Measurements from ENCODE around the gene LTO1. TPM values are rescaled to one million over a fixed set of nuclear protein-coding genes. Genes with fewer than 3 reads are reported as not detected.

Gene LTO1
- total and polyA plus RNA-seq, 10 of the 15 experiments (the other 5 are each of a cell fraction or from before 2014, with no cell fraction given) = 2.6 to 27.5 (median 14.4) TPM

DNA sequence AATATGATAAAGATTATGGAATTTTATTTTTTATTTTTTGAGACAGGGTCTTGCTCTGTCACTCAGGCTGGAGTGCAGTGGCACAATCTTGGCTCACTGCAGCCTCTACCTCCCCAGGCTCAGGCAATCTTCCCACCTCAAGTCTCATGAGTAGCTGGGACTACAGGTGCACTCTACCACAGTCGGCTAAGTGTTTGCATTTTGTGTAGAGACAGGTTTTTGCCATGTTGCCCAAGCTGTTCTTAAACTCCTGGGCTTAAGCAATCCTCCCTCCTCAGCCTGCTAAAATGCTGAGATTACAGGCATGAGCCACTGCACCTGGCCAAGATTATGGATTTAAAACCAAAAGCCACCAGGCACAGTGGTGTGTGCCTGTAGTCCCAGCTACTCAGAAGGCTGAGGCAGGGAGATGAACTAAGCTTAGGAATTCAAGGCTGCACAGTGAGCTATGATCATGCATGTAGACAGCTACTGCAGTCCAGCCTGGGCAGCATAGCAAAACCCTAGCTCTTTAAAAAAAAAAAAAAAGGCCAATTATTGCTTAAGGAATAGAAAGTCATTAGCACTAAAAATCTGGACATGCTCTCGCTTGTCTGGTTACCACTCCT is 54.4 kb downstream of the LTO1 start:
- intact Hi-C loops (cut with micrococcal nuclease; ENCODE audit: unreplicated experiment) (no loop called here), in situ Hi-C loops (cut with MboI) (no loop called here)
- H3K4me1 ChIP-seq (ENCODE audit: control insufficient read depth, insufficient read depth, low read length) = no peaks in the 10 kb centered on the region
- POLR2A ChIA-PET = interaction anchor here (0.7 kb wide), 1 partner anchor 386 kb away, joined by 3 read pairs; no protein-coding TSS in a partner anchor
- H3K4me3 ChIP-seq = no peak overlapping the region
- CTCF ChIA-PET = interaction anchor here (0.7 kb wide), 1 partner anchor 51 kb away, joined by 3 read pairs; no protein-coding TSS in a partner anchor
- no peaks in the 10 kb centered on the region for H3K79me2 ChIP-seq (ENCODE audit: control insufficient read depth, insufficient read depth, low read length)
- 54% methylated on average over 2 of the region's 2 CpGs for WGBS (ENCODE audit: insufficient coverage, insufficient replicate concordance, low lambda C conversion rate, missing lambda C conversion rate)
- H2AFZ ChIP-seq (ENCODE audit: control insufficient read depth, low read depth, low read length) = no peak overlapping the region
- FAIRE-seq = no peak
- RAD21 ChIA-PET (ENCODE audit: unreplicated experiment) = no interaction called here
- H3K27me3 ChIP-seq (replicated peaks in 1 of 2; ENCODE audit: control insufficient read depth in 2 of 2, insufficient read depth in 2 of 2, low read length in 1 of 2) = peaks cover 0 to 2% of the 10 kb centered on the region in 2 experiments; a peak in 2 of 4 replicates
- H3K4me2 ChIP-seq (ENCODE audit: control insufficient read depth, insufficient read depth) = no peak overlapping the region
- TF ChIP-seq, protein P1, sequence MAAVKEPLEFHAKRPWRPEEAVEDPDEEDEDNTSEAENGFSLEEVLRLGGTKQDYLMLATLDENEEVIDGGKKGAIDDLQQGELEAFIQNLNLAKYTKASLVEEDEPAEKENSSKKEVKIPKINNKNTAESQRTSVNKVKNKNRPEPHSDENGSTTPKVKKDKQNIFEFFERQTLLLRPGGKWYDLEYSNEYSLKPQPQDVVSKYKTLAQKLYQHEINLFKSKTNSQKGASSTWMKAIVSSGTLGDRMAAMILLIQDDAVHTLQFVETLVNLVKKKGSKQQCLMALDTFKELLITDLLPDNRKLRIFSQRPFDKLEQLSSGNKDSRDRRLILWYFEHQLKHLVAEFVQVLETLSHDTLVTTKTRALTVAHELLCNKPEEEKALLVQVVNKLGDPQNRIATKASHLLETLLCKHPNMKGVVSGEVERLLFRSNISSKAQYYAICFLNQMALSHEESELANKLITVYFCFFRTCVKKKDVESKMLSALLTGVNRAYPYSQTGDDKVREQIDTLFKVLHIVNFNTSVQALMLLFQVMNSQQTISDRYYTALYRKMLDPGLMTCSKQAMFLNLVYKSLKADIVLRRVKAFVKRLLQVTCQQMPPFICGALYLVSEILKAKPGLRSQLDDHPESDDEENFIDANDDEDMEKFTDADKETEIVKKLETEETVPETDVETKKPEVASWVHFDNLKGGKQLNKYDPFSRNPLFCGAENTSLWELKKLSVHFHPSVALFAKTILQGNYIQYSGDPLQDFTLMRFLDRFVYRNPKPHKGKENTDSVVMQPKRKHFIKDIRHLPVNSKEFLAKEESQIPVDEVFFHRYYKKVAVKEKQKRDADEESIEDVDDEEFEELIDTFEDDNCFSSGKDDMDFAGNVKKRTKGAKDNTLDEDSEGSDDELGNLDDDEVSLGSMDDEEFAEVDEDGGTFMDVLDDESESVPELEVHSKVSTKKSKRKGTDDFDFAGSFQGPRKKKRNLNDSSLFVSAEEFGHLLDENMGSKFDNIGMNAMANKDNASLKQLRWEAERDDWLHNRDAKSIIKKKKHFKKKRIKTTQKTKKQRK (IDR thresholded peaks at IDR 0.05; ENCODE audit: low read depth, low read length) = no peak
- TF ChIP-seq BMI1 (IDR thresholded peaks at IDR 0.05; ENCODE audit: borderline replicate concordance) (no peak), MEF2A (IDR thresholded peaks at IDR 0.05; ENCODE audit: insufficient read depth, low read depth, low read length) (no peak), ZNF217 (IDR thresholded peaks at IDR 0.05) (no peak), KAT2A (conservative IDR thresholded peaks at IDR 0.05; ENCODE audit: control insufficient read depth, low read depth, low read length) (no peak), NFYB (IDR thresholded peaks at IDR 0.05; ENCODE audit: insufficient read depth, low read depth, low read length) (no peak), MTA2 (IDR thresholded peaks at IDR 0.05; ENCODE audit: low read depth) (no peak)
- TF ChIP-seq, protein P2, sequence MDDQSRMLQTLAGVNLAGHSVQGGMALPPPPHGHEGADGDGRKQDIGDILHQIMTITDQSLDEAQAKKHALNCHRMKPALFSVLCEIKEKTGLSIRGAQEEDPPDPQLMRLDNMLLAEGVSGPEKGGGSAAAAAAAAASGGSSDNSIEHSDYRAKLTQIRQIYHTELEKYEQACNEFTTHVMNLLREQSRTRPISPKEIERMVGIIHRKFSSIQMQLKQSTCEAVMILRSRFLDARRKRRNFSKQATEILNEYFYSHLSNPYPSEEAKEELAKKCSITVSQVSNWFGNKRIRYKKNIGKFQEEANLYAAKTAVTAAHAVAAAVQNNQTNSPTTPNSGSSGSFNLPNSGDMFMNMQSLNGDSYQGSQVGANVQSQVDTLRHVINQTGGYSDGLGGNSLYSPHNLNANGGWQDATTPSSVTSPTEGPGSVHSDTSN (IDR thresholded peaks at IDR 0.05; ENCODE audit: insufficient replicate concordance, low read depth, low read length) = no peak
- TF ChIP-seq, protein P3, sequence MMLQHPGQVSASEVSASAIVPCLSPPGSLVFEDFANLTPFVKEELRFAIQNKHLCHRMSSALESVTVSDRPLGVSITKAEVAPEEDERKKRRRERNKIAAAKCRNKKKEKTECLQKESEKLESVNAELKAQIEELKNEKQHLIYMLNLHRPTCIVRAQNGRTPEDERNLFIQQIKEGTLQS (IDR thresholded peaks at IDR 0.05; ENCODE audit: borderline replicate concordance, extremely low read depth, low read depth, low read length) = no peak
- H3K9me3 ChIP-seq (replicated peaks; ENCODE audit: control insufficient read depth, insufficient read depth, low read length) = no peaks in the 10 kb centered on the region
- BruUV-seq (replicated peaks) = no TSS peak
- no peak overlapping the region for H3K9ac ChIP-seq (ENCODE audit: control insufficient read depth, insufficient read depth, low read length)
- no peak for DNase-seq (ENCODE audit: low read depth, low spot score)
- no peak for ATAC-seq
- no peaks in the 10 kb centered on the region for H4K20me1 ChIP-seq (ENCODE audit: control insufficient read depth, insufficient read depth)
- H3K27ac ChIP-seq (ENCODE audit: control insufficient read depth, insufficient read depth) = no peak overlapping the region
- SMC1A ChIA-PET (ENCODE audit: uncharacterized antibody, unreplicated experiment) = interaction anchor here (0.6 kb wide), 1 partner anchor 11 kb away, joined by 4 read pairs; no protein-coding TSS in a partner anchor
- no peaks in the 10 kb centered on the region for H3K36me3 ChIP-seq (ENCODE audit: control insufficient read depth in 2 of 2, insufficient read depth in 2 of 2, low read length in 1 of 2)
